Activated CD8-positive, alpha-beta memory T cell treated with anti-CD3 and anti-CD28 coated beads, Interleukin-2, amount 50 U/mL, for 4 hours (primary cell): ENCODE data around the gene XXYLT1.

Experiments
- DNase-seq: peaks from one replicate; pipeline ENCODE4 v3.0.0-alpha.2; 2020

XXYLT1 gene

DNA sequence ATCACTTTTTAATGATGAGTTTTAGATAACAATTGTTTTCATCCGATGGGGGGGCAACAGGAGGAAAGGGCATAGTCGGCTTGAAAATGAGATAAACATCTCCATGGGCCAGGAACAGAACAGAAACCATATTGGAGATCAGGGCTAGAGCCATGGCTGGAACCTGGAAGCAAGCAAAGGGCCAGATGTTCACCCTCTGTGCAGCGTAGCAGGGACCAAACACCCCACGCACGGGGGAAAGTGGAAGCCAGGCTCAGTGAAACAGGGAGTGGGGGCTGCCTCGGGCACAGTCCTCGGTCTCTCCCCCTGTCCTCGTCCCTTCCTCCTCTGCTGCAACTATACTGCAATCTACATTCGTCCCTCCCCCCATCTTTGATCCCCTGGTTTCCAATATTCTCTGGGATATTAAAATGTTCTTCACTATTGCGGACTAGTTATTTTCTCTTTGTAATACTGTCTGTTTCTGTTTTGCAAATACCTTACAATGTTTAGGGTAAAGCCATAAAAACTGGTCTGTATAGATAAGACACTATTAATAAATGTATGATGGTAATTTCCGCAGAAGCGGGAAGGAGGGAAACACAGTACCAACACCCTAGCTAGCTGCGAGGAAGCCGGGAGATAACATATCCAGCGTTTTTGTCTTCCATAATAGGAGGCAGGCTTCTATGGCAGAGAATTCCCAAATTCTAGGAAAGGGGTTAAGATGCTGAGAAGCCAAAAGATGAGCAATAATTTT, 121.5 kb downstream of the XXYLT1 start:
- no peak for DNase-seq

GRCh38 chr3:195148549-195148948, 122.4 kb downstream of the XXYLT1 start:
- no peak for DNase-seq

- no peak for DNase-seq
Observed at GRCh38 chr3:195147649-195148080, 123.3 kb downstream of the XXYLT1 start.

DNA sequence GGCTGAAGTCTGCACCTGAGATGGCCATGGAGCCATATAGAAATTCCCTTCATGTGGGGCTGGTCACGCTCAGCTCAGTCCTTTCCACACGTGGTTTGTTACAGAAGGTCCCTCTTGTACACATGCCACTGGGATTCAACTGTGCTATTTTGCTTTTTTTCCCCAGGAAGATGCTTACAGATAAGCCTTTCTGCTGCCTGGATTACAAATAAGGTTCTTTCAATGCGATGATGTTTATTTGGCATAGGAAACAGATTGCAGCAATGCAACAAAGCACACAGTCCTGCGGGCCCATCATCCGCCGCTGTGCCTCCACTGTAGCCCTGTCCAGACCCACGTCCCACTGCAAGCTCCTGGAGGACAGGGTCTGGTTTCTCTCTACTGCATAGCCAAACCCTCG, 124.8 kb downstream of the XXYLT1 start:
- DNase-seq: no peak

DNA sequence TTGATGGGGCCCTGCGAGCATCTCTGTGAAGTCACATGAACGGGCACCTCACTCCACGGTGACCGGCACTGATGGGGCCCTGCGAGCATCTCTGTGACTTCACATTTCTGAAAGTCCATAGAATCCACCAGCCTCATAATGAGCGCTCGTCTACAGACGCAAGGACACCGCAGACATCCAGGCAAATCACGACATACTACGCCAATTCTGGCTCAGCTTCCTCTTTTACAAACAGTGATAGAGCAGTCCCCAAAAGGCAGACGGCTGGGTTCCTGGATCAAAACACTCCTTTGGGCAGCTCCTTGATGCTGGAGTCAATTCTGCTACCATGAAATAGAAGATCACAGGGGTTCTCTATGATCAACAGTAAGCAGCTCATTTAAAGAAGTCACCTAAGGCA, 125.4 kb downstream of the XXYLT1 start:
- DNase-seq: no peak

GRCh38 chr3:195143221-195143620, 127.7 kb downstream of the XXYLT1 start:
- no peak for DNase-seq

DNA sequence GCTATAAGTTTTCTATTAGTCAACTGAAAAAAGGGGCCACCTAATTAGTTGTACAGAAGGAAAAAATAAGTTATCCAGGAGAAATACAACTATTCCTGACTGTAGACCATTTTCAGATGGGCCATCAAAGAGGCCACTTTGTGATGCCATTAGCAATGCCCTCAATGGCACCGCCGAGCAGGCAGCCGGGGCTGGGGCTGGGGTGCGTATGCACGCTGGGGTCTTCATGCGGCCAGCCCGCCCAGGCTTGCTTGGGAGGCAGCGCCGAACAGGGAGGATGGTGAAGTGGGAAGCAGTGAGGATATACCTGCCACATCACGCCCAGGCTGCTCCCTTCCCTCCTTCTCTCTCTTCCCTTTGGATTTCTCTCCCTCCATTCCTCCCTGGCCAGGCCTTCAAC, 128.4 kb downstream of the XXYLT1 start:
- DNase-seq: no peak

DNA sequence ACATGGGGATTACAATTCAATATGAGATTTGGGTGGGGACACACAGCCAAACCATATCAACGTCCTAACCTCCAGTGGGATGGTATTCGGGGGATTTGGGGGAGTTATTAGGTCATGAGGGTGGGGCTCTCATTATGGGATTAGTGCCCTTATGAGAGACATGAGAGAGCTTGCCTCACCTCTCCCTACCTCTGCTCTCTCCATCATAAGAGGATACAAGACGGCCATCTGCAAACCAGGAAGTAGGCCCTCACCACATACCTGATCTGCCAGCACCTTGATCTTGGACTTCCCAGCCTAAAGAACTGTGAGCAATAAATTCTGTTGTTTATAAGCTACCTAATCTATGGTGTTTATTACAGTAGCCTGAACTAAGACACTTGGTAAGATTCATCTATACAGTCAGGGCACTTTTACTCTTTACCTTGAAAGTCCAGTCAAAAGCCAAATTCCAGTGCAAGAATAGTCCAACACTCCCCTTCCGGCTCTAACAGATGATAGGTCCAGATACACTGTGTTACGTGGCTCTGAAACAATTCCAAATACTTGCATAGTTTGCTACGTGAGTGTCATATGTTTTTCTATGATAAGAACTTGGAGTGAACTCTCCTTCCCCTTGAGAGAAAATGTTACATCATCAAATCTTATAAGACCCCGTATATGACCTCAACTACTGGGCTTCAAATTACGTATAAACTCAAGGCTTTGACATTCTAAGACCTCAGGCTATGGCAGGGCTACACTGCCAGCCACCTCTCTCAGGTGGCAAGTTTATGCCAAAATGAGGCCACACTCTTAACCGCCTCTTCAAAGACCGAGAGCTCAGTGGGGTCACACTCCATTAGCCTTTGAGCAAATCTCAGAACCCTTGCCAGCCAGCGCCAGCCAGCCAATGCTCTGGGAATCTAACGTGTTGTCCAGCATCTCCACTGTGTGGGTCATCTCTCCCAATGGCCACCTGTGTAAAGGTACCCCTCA, 129.9 kb downstream of the XXYLT1 start:
- no peak for DNase-seq

GRCh38 chr3:195140410-195140809, 130.5 kb downstream of the XXYLT1 start:
- DNase-seq: no peak

- no peak for DNase-seq
Observed at GRCh38 chr3:195139876-195140240, 131.1 kb downstream of the XXYLT1 start.

DNA sequence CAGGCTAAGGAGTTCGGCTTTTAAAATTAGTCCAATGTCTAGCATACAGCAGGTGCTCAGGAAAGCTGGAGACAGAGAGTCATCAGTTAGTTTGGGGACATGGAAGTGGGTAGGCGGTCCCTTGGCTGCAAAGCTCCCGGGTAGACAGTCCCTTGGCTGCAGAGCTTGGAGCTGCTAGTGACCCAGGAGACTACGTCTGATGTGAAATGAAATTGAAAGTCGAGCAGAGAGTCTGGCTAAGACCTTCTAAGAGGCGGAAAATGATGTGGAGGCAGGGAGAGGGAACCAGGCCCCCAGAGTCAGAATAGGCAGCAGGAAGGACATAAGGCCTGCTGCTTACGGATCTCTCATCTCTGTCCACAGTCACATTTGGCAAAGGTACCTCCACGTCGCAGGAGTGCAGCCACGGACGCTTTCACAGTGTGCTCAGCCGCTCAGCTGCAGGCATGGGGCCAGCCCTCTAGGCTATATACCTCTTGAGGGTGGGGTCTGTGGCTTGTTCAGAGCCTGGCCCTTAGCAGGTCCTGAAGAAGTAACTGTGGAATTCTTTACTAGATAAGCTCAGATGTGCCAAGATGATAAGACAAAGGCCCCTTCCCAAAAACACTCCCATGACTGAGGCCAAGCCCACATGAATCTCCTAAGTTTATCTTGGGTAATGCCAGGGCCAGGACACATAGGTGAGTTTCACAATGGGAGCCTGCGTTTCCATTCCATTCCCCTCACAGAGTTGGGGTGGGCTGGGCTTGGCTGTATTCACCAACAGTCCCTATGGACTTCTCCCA, 131.7 kb downstream of the XXYLT1 start:
- no peak for DNase-seq

- no peak for DNase-seq
Observed at GRCh38 chr3:195137638-195138588, 133.0 kb downstream of the XXYLT1 start.

- no peak for DNase-seq
Observed at GRCh38 chr3:195135917-195136316, 135.0 kb downstream of the XXYLT1 start.

DNA sequence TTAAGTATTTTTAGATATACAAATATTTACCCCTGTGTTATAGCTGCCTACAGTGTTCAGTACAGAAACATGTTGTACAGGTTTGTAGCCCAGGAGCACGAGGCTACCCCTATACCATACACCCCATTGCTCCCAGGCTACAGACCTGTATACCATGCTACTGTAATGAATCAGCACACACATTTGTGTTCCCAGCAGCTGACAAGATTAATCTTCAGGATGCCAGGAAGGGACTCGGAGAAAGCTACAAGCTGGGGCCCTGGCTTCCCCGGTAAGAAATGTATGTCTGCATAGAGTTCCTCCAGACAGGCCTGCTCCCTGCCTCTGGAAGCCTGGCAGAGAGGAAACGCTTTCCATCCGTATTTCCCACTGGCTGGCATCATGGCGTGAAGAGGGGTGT, 136.5 kb downstream of the XXYLT1 start:
- DNase-seq: no peak

DNA sequence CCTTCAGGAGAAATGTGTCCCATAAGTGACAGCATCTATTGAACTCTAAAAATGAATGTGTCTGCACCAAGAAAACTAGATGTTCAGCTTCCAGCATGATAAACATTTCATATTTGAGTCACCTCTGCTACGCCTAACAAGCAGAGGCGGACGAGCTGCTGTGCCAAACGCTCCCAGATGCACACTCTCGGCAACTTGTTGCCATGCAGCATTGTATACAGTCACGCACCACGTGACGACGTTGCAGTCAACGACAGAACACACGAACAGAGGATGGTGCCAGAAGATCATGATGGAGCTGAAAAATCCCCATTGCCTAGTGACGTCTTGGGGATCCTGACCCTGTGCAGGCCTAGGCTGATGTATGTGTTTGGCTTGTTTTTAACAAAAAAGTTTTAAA, 137.5 kb downstream of the XXYLT1 start:
- DNase-seq: no peak

- DNase-seq: no peak
Observed at GRCh38 chr3:195133013-195133412, 137.9 kb downstream of the XXYLT1 start.

- no peak for DNase-seq
Observed at GRCh38 chr3:195131176-195131575, 139.8 kb downstream of the XXYLT1 start.

DNA sequence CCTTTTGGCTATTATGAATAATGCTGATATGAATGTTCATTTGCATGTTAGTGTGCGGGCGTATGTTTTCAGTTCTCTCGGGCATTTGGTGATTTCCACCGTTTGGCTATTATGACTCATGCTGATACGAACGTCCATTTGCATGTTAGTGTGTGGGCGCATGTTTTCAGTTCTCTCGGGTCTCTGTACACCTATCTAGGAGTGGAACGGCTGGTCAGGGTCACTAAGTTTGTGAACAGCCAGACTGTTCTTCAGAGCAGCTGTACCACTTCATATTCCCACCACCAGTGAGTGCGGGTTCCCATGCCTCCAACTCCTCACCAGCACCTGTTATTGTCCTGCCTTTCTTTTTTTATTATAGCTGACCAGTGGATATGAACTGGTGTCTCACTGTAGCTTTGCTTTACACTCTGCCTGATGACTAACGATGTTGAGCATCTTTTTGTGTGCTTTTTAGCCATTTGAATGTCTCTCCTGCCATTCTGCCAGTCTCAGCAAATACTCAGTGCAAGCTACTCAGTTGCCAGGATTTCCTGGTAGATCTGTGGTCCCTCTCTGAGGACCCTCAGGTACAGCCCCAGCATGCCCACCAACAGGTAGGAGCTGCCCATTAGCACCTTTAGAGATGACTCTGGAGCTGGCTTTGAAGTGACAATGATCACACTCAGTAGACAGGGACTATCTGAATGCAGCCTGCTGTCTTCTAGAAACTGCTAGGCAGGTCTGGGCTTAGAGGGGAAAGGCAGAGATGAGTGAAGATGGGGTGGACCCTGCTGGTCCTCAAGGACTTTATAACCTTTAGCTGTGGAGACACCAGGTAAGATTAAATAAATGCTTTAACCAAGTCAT, 141.1 kb downstream of the XXYLT1 start:
- no peak for DNase-seq

DNA sequence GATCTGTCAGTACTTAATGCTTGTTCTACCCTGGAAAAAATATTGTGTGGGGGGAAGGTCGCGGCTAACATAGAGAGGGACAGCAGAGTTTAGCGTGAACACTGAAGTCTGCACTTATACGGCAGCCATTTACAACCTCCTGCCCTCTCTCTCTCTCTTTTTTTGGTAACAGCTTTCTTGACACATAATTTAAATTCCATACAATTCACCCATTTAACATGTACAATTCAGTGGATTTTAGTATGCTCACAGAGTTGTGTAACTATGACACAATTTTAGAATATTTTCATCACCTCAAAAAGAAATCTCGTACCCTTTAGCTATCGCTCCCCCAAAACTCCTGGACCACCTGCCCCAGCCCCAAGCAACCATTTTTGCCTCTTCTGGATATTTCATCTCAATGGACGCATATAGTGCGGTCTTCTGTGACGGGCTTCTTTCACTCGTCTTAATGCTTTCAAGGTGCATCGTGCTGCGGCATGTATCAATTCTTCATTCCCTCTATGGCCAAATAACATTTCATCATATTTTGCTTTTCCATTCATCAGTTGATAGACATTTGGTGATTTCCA, 141.8 kb downstream of the XXYLT1 start:
- no peak for DNase-seq

DNA sequence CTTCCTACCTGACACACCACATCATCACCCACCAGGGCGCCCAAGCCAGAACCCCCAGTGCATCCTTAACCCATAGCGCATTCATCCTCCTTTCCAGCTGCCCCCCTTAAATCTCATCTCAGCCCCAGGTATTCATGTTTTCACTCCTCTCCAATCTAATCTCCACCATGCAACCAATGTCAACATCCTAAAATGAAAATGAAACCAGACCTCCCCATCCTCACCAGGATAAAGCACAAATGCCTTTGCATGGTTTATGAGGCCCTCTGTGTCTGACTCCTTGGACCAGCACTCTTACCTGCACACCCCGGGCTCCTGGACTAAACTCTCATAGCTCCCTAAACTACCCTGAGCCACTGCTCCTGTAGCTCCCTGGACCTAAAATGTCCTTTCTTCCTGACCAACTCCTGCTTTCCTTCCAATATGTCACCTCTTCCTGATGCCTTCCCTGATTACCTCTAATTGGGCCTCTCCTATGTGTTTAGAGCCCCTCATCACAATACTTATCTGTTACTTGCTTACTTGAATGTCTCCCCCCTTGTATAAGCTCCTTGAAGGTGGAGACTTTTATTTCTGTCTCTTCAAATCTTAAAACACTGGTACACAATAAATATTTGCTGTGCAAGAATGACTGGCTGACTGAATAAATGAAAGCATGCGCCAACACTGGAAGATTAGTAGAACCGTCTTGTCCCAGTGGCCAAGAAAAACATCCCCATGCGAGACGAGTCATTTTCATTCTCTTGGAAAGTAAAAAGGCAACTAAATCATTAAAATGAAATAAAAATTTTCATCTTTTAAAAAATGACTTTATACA, 142.5 kb downstream of the XXYLT1 start:
- no peak for DNase-seq
